GM10248 (cell line): ENCODE data around the gene CHST8.

Experiments used
- CTCF ChIA-PET: fragments of 300-600 bp; sonication (Branson Sonifier 250); formaldehyde crosslinking; extraction: SDS; loops from one replicate; lab custom pipeline; 2021; ENCODE audit warnings: antibody characterized with exemption; lab: Yijun Ruan, JAX
- POLR2A ChIA-PET: fragments of 350-650 bp; sonication (Branson Sonifier 250); formaldehyde crosslinking; extraction: SDS; loops from one replicate; lab custom pipeline; 2020; ENCODE audit warnings: antibody characterized with exemption; lab: Yijun Ruan, JAX
- DNase-seq: peaks from one replicate; pipeline ENCODE4 v3.0.0; 2012; ENCODE audit errors: extremely low spot score
- CTCF ChIP-seq: IDR thresholded peaks from 2 replicates; pipeline ENCODE4 v1.5.1; 2012; ENCODE audit warnings: mild to moderate bottlenecking, low read depth; ENCODE audit errors: extremely low read depth, missing control alignments, control extremely low read depth

CHST8 gene

GRCh38 chr19:33773704-33774624, 152.2 kb downstream of the CHST8 start:
- ChIA-PET POLR2A (no interaction called here), CTCF (interaction anchor here (1.4 to 5.5 kb wide), 3 partner anchors 322 to 357 kb away, joined by 3 to 72 read pairs (median 3); no protein-coding TSS in a partner anchor)
- TF ChIP-seq CTCF = no peak
- no peak for DNase-seq

GRCh38 chr19:33774751-33775150, 153.0 kb downstream of the CHST8 start:
- no peak for TF ChIP-seq CTCF
- DNase-seq = no peak
- ChIA-PET CTCF (interaction anchor here (1.4 kb wide), 2 partner anchors 322 to 344 kb away, joined by 3 read pairs; no protein-coding TSS in a partner anchor), POLR2A (no interaction called here)

- ChIA-PET CTCF (interaction anchor here (3.1 to 4.3 kb wide), 2 partner anchors 321 to 370 kb away, joined by 30 to 57 read pairs; no protein-coding TSS in a partner anchor), POLR2A (no interaction called here)
- TF ChIP-seq CTCF = no peak
- no peak for DNase-seq
Measured at GRCh38 chr19:33775731-33776487, 154.2 kb downstream of the CHST8 start.

- ChIA-PET CTCF (interaction anchor here (0.6 to 4.3 kb wide), 58 partner anchors 9 to 1438 kb away, joined by 3 to 57 read pairs (median 4); partner anchors contain the start of gene PEPD), POLR2A (no interaction called here)
- DNase-seq = no peak
- TF ChIP-seq CTCF = no peak
Measured at GRCh38 chr19:33777351-33777750, 155.6 kb downstream of the CHST8 start.

GRCh38 chr19:33777753-33778088, 156.0 kb downstream of the CHST8 start:
- ChIA-PET CTCF (interaction anchor here (0.6 to 4.3 kb wide), 69 partner anchors 9 to 1438 kb away, joined by 3 to 57 read pairs (median 4); partner anchors contain the start of genes KCTD15 and PEPD), POLR2A (no interaction called here)
- DNase-seq = no peak
- TF ChIP-seq CTCF = no peak
